ENCODE measurements around the gene MAP4K1. TPM values are rescaled to one million over a fixed set of nuclear protein-coding genes. Genes with fewer than 3 reads are reported as not detected.

The MAP4K1 gene
- total RNA-seq, 1 experiment from 2014 or later, result 0.29 TPM

DNA sequence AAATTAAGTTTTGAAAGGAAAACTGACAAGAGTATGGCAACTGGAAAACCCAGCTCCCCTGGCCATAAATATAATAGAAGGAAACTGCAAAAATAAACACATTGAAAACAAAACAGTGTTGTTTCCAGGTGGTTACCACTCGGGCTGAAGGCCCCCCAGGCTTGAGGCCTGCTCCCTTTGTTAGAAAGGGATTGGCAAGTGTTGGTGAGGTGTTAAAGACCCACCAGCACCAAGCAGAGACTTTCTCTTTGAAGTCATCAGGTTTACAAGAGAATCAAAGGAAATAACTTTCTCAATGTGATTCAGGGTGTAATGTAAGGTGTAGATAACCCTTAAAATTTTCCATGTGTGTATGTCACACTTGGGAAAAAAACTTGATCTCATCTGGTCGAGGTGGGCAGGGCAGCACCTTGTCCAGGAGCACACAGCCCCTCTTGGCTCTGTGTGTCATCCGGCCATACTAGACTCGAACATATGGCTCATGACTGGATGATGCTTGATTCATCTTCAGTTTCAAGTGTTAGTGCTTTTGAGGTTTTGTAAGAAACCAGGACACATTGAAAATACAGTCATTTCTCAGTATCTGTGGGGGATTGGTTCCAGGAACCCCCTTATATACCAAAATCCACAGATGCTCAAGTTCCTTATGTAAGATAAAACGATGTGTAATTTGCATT lies 37.5 kb upstream of the MAP4K1 start:
- in situ Hi-C loops (cut with HindIII; ENCODE audit: low pct_unique_long_range_greater_than_20kb, low sequenced_read_pairs), result no loop called here

GRCh38 chr19:38654628-38655055 lies 36.9 kb upstream of the MAP4K1 start:
- in situ Hi-C loops (cut with HindIII; ENCODE audit: low pct_unique_long_range_greater_than_20kb, low sequenced_read_pairs), result no loop called here
- no peak for DNase-seq (ENCODE audit: low read depth, low spot score)

More for the DNA sequence above, 37.5 kb upstream of the MAP4K1 start:
- no peak for DNase-seq (ENCODE audit: low read depth, low spot score)

DNA sequence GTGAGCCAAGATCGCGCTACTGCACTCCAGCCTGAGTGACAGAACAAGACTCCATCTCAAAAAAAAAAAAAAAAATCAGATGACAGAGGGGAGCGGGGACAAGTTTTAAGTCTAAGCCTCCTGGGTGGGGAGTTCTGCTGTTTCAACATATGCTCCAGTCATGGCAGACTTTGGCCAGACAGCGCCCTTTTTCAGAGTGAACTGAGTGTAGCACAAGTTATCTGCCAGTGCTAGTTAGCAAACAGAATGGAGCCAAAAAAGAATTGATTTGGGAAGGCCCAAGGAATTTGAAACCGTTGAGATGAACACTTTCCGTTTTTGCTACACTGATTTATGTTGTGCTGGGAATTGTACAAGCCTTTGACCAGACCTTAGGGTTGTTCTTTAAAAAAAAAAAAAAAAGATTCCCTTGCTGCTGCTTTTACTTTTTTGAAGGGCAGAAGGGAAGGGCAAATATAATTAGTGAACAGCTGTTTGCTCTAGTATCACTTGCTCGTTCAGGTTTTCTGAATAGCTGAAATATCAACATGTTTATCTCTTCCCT lies 35.3 kb upstream of the MAP4K1 start:
- in situ Hi-C loops (cut with HindIII; ENCODE audit: low pct_unique_long_range_greater_than_20kb, low sequenced_read_pairs), result no loop called here
- no peak for DNase-seq (ENCODE audit: low read depth, low spot score)

- in situ Hi-C loops (cut with HindIII; ENCODE audit: low pct_unique_long_range_greater_than_20kb, low sequenced_read_pairs), result no loop called here
- no peak for DNase-seq (ENCODE audit: low read depth, low spot score)
These were observed 33.3 kb upstream of the MAP4K1 start for GRCh38 chr19:38650911-38651584.

- DNase-seq (ENCODE audit: low read depth, low spot score), result no peak
- in situ Hi-C loops (cut with HindIII; ENCODE audit: low pct_unique_long_range_greater_than_20kb, low sequenced_read_pairs), result no loop called here
These were observed 32.5 kb upstream of the MAP4K1 start for GRCh38 chr19:38650172-38650775.

GRCh38 chr19:38649305-38650171 lies 31.8 kb upstream of the MAP4K1 start:
- DNase-seq (ENCODE audit: low read depth, low spot score), result no peak
- in situ Hi-C loops (cut with HindIII; ENCODE audit: low pct_unique_long_range_greater_than_20kb, low sequenced_read_pairs), result no loop called here

GRCh38 chr19:38648769-38649304 lies 31.1 kb upstream of the MAP4K1 start:
- DNase-seq (ENCODE audit: low read depth, low spot score), result no peak
- in situ Hi-C loops (cut with HindIII; ENCODE audit: low pct_unique_long_range_greater_than_20kb, low sequenced_read_pairs), result no loop called here

GRCh38 chr19:38647966-38648768 lies 30.4 kb upstream of the MAP4K1 start:
- in situ Hi-C loops (cut with HindIII; ENCODE audit: low pct_unique_long_range_greater_than_20kb, low sequenced_read_pairs), result no loop called here
- no peak for DNase-seq (ENCODE audit: low read depth, low spot score)

GRCh38 chr19:38647368-38647965 lies 29.7 kb upstream of the MAP4K1 start, which contains the start of gene ACTN4:
TSS of gene ACTN4 (plus strand) at chr19:38647649. CDS start at chr19:38647746, 97 bp downstream.
- peak; percentile 94 for DNase-seq (ENCODE audit: low read depth, low spot score)
- in situ Hi-C loops (cut with HindIII; ENCODE audit: low pct_unique_long_range_greater_than_20kb, low sequenced_read_pairs), result no loop called here

GRCh38 chr19:38644719-38645118 lies 27.0 kb upstream of the MAP4K1 start:
- no peak for DNase-seq (ENCODE audit: low read depth, low spot score)
- in situ Hi-C loops (cut with HindIII; ENCODE audit: low pct_unique_long_range_greater_than_20kb, low sequenced_read_pairs), result no loop called here

DNA sequence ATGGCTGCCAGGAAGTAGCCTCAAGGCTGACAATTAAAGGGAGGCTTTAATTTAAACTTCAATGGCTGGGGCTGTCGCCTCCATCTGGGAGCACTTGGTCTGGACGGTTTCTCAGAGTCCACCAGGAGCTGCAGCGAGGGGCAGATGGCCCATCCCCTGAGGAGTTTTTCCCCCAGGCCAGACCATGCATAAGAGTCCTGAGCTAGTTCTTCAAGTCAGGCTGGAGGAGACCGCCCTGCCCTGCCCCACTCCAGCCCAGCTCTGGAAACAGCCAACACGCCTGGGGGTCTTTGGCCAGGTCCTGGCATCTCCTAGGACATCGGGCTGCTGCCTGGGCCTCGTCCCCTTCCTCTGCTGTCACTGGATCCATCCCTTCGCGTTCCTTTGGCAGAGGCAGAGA lies 24.4 kb upstream of the MAP4K1 start:
- no peak for DNase-seq (ENCODE audit: low read depth, low spot score)
- in situ Hi-C loops (cut with HindIII; ENCODE audit: low pct_unique_long_range_greater_than_20kb, low sequenced_read_pairs), result no loop called here

DNA sequence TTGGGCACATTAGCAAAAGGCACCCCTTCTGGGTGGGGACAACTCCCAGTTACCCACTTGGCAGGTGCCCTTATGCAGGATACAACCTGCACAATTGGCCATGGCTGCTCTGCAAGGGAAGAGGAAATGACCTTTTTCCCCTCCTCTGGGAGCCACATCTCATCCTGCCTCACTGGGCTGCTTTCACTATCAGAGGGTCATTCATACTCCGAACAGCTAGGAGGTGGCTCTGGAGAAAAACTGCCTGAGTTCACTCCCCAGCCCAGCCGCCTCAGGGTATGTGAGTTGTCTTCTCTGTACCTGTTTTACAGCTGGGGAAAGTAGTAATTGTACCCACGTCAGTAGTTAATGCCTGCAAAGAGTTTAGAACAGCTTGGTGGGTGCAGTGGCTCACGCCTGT lies 22.6 kb upstream of the MAP4K1 start:
- in situ Hi-C loops (cut with HindIII; ENCODE audit: low pct_unique_long_range_greater_than_20kb, low sequenced_read_pairs), result no loop called here
- peak; percentile 16 for DNase-seq (ENCODE audit: low read depth, low spot score)

GRCh38 chr19:38639679-38640078 lies 21.9 kb upstream of the MAP4K1 start:
- in situ Hi-C loops (cut with HindIII; ENCODE audit: low pct_unique_long_range_greater_than_20kb, low sequenced_read_pairs), result no loop called here

DNA sequence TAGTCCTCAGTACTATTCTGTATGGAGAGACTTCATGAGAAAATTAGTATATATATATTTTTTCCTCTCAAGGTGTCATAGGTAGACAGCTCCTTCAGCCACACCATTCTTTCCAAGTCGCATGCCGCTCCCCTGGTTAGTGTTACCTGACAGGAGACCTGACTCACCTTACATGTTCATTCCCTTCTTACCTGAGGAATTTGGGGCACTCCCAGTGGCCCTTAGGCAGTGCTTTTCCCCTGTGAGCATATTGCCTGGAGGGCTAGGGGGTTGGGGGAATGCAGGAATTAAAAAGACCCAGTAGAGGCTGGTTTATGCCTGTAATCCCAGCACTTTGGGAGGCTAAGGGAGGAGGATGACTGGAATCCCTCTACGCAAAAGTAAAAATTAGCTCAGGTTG lies 20.7 kb upstream of the MAP4K1 start:
- in situ Hi-C loops (cut with HindIII; ENCODE audit: low pct_unique_long_range_greater_than_20kb, low sequenced_read_pairs), result no loop called here
- no peak for DNase-seq (ENCODE audit: low read depth, low spot score)

More at GRCh38 chr19:38639679-38640078, 21.9 kb upstream of the MAP4K1 start:
- no peak for DNase-seq (ENCODE audit: low read depth, low spot score)

DNA sequence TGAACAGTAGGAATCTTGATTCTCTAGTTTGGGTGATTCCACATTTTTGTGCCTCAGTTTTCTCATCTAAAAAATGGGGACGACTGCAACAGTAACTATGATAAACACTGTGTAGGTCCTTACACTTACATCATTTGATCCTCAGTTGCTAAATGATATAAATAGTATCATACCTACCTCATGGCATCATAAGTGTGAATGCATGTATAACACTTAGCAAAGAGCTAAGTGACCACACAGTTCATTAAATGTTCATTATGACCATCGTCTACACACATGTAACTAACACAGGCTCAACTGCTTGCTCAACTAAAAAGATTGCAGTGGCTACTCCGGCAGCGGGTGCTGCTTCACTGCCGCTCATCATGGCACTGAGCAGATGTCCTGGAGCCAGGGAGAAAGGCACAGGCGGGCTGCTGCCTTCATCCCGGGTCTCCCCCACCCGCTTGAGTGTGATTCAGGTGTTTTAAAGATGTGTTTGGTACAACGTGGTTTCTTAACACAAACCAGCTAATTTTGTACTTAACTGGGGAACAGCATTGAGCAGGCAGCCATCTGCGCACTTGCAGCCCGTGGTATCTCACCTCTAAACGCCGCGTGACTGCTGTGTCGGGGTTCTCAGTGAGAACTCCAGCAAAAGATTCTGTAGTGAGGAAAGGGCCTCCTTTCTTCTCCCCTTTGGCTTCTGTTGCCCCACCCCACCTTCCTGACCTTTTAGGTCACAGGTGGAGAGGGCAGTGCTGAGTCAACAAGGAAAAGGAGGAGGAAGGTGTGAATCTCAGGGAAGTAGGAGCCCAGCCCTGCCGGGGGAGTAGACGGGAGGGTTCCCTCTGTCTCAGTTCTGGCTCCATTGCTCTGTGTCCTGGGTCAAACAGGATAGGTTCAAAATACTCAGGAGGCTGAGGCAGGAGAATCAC lies 18.0 kb upstream of the MAP4K1 start:
- in situ Hi-C loops (cut with HindIII; ENCODE audit: low pct_unique_long_range_greater_than_20kb, low sequenced_read_pairs), result no loop called here
- DNase-seq (ENCODE audit: low read depth, low spot score), result no peak

All from SK-MEL-5 (cell line).